GM21447 (cell line): Measurements from ENCODE around the gene NLRX1.
"Not testable (repeated sequence)": the region's sequence is repeated elsewhere in the genome, so short reads cannot be mapped to it uniquely, and the experiment has no call there.

Experiments used
- ATAC-seq: cut with Tn5 transposase; IDR thresholded peaks from one replicate; pipeline ENCODE4 v1.9.1; 2021; ENCODE audit not compliant: unreplicated experiment

Gene NLRX1

GRCh38 chr11:119181677-119182412, 13.3 kb downstream of the NLRX1 start:
- ATAC-seq: no peak

GRCh38 chr11:119184399-119184798, 15.9 kb downstream of the NLRX1 start:
- not testable (repeated sequence) for ATAC-seq

GRCh38 chr11:119185981-119186634, 17.6 kb downstream of the NLRX1 start:
- no peak for ATAC-seq

GRCh38 chr11:119187123-119187892, 18.8 kb downstream of the NLRX1 start:
- no peak for ATAC-seq

GRCh38 chr11:119188067-119188466, 19.5 kb downstream of the NLRX1 start:
- no peak for ATAC-seq

- ATAC-seq: no peak
These were observed 20.4 kb downstream of the NLRX1 start for GRCh38 chr11:119188887-119189286.

GRCh38 chr11:119189393-119189792, 20.9 kb downstream of the NLRX1 start:
- ATAC-seq: no peak

- ATAC-seq: no peak
These were observed 22.0 kb downstream of the NLRX1 start for GRCh38 chr11:119190531-119190930.

- ATAC-seq: not testable (repeated sequence)
These were observed 22.7 kb downstream of the NLRX1 start for GRCh38 chr11:119191265-119191664.

GRCh38 chr11:119192111-119192510, 23.6 kb downstream of the NLRX1 start:
- ATAC-seq: no peak

GRCh38 chr11:119193001-119193400, 24.5 kb downstream of the NLRX1 start:
- no peak for ATAC-seq

GRCh38 chr11:119193626-119194025, 25.1 kb downstream of the NLRX1 start:
- ATAC-seq: no peak

GRCh38 chr11:119194811-119195440, 26.4 kb downstream of the NLRX1 start:
- no peak for ATAC-seq

- no peak for ATAC-seq
These were observed 27.2 kb downstream of the NLRX1 start for GRCh38 chr11:119195680-119196079.

- peak; percentile 70 for ATAC-seq
These were observed 28.4 kb downstream of the NLRX1 start for GRCh38 chr11:119196833-119197483.

GRCh38 chr11:119198925-119199324, 30.4 kb downstream of the NLRX1 start:
- ATAC-seq: no peak

- not testable (repeated sequence) for ATAC-seq
These were observed 32.7 kb downstream of the NLRX1 start for GRCh38 chr11:119201236-119201635.

- ATAC-seq: no peak
These were observed 34.0 kb downstream of the NLRX1 start for GRCh38 chr11:119202554-119202953.

GRCh38 chr11:119204066-119204465, 35.5 kb downstream of the NLRX1 start:
- ATAC-seq: no peak

- ATAC-seq: no peak
These were observed 36.6 kb downstream of the NLRX1 start for GRCh38 chr11:119205080-119205479.
